ENCODE results near the gene GRAMD2A.

DNA sequence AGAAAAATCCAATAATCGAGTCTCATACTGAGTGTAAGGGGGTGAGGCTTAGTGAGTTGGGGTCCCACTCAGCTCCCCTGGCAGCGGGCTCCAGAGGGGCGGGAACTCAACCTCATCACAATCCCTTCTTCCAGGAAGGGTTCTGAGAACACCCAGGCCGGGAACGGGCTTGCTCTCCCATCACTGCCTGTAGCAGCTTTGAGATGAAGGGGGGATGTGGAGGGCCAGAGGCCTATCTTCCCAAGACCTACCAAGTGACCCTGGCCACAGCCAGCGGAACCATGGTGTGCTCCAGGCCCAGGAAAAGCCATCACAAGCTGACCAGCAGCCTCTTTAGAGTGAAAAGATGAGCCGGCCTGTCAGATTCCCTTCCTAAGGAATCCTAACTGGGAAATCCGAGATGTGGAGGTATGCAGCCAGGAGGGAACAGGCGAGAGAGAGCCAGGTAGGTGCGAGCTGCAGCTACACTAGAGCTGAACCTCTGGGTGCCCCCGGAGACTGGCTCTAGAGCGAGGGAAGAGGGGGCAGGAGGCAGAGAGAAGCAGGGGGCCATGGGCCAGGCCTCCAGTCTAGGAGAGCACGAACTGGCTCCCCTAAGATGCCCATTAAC is 18.5 kb downstream of the GRAMD2A start:
- TF ChIP-seq, protein P1, sequence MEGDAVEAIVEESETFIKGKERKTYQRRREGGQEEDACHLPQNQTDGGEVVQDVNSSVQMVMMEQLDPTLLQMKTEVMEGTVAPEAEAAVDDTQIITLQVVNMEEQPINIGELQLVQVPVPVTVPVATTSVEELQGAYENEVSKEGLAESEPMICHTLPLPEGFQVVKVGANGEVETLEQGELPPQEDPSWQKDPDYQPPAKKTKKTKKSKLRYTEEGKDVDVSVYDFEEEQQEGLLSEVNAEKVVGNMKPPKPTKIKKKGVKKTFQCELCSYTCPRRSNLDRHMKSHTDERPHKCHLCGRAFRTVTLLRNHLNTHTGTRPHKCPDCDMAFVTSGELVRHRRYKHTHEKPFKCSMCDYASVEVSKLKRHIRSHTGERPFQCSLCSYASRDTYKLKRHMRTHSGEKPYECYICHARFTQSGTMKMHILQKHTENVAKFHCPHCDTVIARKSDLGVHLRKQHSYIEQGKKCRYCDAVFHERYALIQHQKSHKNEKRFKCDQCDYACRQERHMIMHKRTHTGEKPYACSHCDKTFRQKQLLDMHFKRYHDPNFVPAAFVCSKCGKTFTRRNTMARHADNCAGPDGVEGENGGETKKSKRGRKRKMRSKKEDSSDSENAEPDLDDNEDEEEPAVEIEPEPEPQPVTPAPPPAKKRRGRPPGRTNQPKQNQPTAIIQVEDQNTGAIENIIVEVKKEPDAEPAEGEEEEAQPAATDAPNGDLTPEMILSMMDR (IDR thresholded peaks at IDR 0.05; ENCODE audit: poor library complexity) = no peak
- TF ChIP-seq EZH2 (IDR thresholded peaks at IDR 0.05; ENCODE audit: borderline replicate concordance) = no peak
